Smooth muscle cell (in vitro differentiated cells): ENCODE results near the gene DDX6. TPM values are rescaled to one million over a fixed set of nuclear protein-coding genes. Genes with fewer than 3 reads are reported as not detected.

Source experiments
- DNase-seq: peaks from one replicate; lab custom pipeline; 2025; ENCODE audit not compliant: unreplicated experiment; lab: John Stamatoyannopoulos, UW
- H2AFZ ChIP-seq: fragments of 200-600 bp; sonication (generic); 2 replicates; pipeline ENCODE4 v1.6.0; 2016; ENCODE audit warnings: antibody characterized with exemption, low read depth, mild to moderate bottlenecking
- H3F3A ChIP-seq: fragments of 200-600 bp; sonication (generic); 2 replicates; pipeline ENCODE4 v1.6.0; 2017; ENCODE audit warnings: antibody characterized with exemption, low read depth
- H3K27ac ChIP-seq: fragments of 200-600 bp; sonication (generic); 2 replicates; pipeline ENCODE4 v1.5.1; 2016; ENCODE audit warnings: low read depth, mild to moderate bottlenecking
- H3K27me3 ChIP-seq: fragments of 200-600 bp; sonication (generic); 2 replicates; pipeline ENCODE4 v1.6.1; 2016; ENCODE audit warnings: low read depth, mild to moderate bottlenecking
- H3K36me3 ChIP-seq: fragments of 200-600 bp; sonication (generic); 2 replicates; pipeline ENCODE4 v1.5.1; 2016; ENCODE audit warnings: low read depth
- H3K4me1 ChIP-seq: fragments of 200-600 bp; sonication (generic); 2 replicates; pipeline ENCODE4 v1.5.1; 2016; ENCODE audit warnings: low read depth
- H3K4me2 ChIP-seq: fragments of 200-600 bp; sonication (generic); 2 replicates; pipeline ENCODE4 v1.6.0; 2016; ENCODE audit warnings: mild to moderate bottlenecking
- H3K4me3 ChIP-seq: fragments of 200-600 bp; sonication (generic); 2 replicates; pipeline ENCODE4 v1.5.1; 2016; ENCODE audit warnings: mild to moderate bottlenecking
- H3K79me2 ChIP-seq: fragments of 200-600 bp; sonication (generic); 2 replicates; pipeline ENCODE4 v1.6.0; 2016; ENCODE audit warnings: low read depth, mild to moderate bottlenecking
- H3K9ac ChIP-seq: fragments of 200-600 bp; sonication (generic); 2 replicates; pipeline ENCODE4 v1.6.0; 2016; ENCODE audit warnings: low read depth
- H3K9me3 ChIP-seq: fragments of 200-600 bp; sonication (generic); replicated peaks from 2 replicates; pipeline ENCODE4 v1.5.1; 2016; ENCODE audit warnings: low read depth
- H4K20me1 ChIP-seq: fragments of 200-600 bp; sonication (generic); 2 replicates; pipeline ENCODE4 v1.6.0; 2016; ENCODE audit warnings: low read depth
- CTCF ChIP-seq: fragments of 200-600 bp; sonication (generic); IDR thresholded peaks from 2 replicates; pipeline ENCODE4 v1.5.1; 2017; ENCODE audit warnings: borderline replicate concordance, mild to moderate bottlenecking, antibody characterized with exemption; ENCODE audit not compliant: insufficient read depth, poor library complexity, severe bottlenecking
- WGBS: methylation state at CpG from one replicate; pipeline ENCODE4 v1.1.7; 2016; ENCODE audit warnings: low lambda C conversion rate; 5-methylcytosine and 5-hydroxymethylcytosine counted together
- polyA plus RNA-seq: library from polyadenylated mRNA; unstranded; fragments of >200 nt; fragmentation: Nextera tagmentation; extraction: Ambion mirVana; gene quantifications from 2 replicates; pipeline ENCODE4 v1.2.1, GENCODE V29; 2016
- small RNA-seq: library from RNA; depleted of rRNA; stranded (forward); fragments of <200 nt; gene quantifications from one replicate; pipeline ENCODE3, GENCODE V24; 2014
- total RNA-seq: library from RNA; depleted of rRNA; stranded (reverse); fragments of >200 nt; gene quantifications from 2 replicates; pipeline ENCODE4 v1.2.3, GENCODE V29; 2014

Gene DDX6
- total and polyA plus RNA-seq, 2 experiments from 2014 or later, result 17.9 to 187 TPM

DNA sequence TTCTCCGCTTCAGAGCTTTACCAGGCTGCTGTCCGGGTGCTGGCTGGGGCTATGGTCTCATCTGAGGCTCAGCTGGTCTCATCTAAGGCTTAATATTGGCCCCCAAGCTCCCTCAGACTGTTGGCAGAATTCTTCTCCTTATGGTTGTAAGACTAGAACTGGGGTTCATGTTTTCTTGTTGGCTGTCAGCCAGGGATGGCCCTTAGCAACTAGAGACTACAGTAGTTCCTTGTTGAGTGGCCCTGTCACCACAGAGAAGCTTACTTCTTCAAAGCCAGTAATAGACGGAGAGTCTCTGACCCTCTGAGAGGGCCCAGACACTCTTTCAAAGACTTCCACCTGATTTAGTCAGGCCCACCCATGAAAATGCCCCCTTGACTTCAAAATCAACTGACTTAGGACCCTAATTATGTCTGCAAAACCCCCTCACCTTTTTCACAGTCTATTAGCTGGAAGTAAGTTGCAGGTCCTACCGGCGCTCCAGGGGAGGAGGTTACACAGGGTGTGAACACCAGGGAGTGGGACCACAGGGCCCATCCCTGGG lies 87.3 kb downstream of the DDX6 start:
- no peaks in the 10 kb centered on the region for H3K79me2 ChIP-seq
- no peaks in the 10 kb centered on the region for H4K20me1 ChIP-seq
- WGBS, result 96% methylated on average over 5 of the region's 5 CpGs
- H2AFZ ChIP-seq, result no peak overlapping the region
- no peaks in the 10 kb centered on the region for H3F3A ChIP-seq
- no peak for DNase-seq
- H3K27me3 ChIP-seq, result no peaks in the 10 kb centered on the region
- no peak overlapping the region for H3K27ac ChIP-seq
- no peaks in the 10 kb centered on the region for H3K36me3 ChIP-seq
- no peak for TF ChIP-seq CTCF
- no peaks in the 10 kb centered on the region for H3K9me3 ChIP-seq
- H3K4me1 ChIP-seq, result peaks cover 6% of the 10 kb centered on the region
- H3K9ac ChIP-seq, result no peak overlapping the region
- no peak overlapping the region for H3K4me3 ChIP-seq
- no peak overlapping the region for H3K4me2 ChIP-seq

- Histone ChIP-seq H3F3A (no peaks in the 10 kb centered on the region), H3K9ac (no peak overlapping the region), H3K4me3 (no peak overlapping the region), H3K9me3 (no peaks in the 10 kb centered on the region), H4K20me1 (no peaks in the 10 kb centered on the region), H3K27ac (no peak overlapping the region), H3K4me2 (no peak overlapping the region), H3K36me3 (no peaks in the 10 kb centered on the region), H3K27me3 (no peaks in the 10 kb centered on the region), H3K4me1 (no peaks in the 10 kb centered on the region), H3K79me2 (no peaks in the 10 kb centered on the region), H2AFZ (no peak overlapping the region)
- TF ChIP-seq CTCF, result no peak
- 91% methylated on average over 7 of the region's 7 CpGs for WGBS
- no peak for DNase-seq
Observed at GRCh38 chr11:118699506-118700220, 91.3 kb downstream of the DDX6 start.

Small RNA genes lying within 50 kb of the gene (small RNA-seq; reads per million reads assigned to genes)
- gene AP004609.2 (not detected), gene RF00019 (not detected), gene RNU6-376P (not detected)

Other genes with a start within 250 kb of the DDX6 start
- gene IFT46, start 225.2 kb downstream of the DDX6 start, total RNA-seq, result 31.6 and 52.3 TPM in 2 replicates
- gene IFT46, start 225.2 kb downstream of the DDX6 start, polyA plus RNA-seq, result 11.9 and 12.8 TPM in 2 replicates
- gene ARCN1, start 218.8 kb downstream of the DDX6 start, total RNA-seq, result 314 and 331 TPM in 2 replicates
- gene ARCN1, start 218.8 kb downstream of the DDX6 start, polyA plus RNA-seq, result 228 and 285 TPM in 2 replicates
- gene PHLDB1, start 183.5 kb downstream of the DDX6 start, total RNA-seq, result 89.0 and 112 TPM in 2 replicates
- gene PHLDB1, start 183.5 kb downstream of the DDX6 start, polyA plus RNA-seq, result 86.0 and 103 TPM in 2 replicates
- gene TREH, start 111.5 kb downstream of the DDX6 start, total RNA-seq, result not detected in 2 replicates
- gene TREH, start 111.5 kb downstream of the DDX6 start, polyA plus RNA-seq, result 0.49 and 0.96 TPM in 2 replicates
- gene CXCR5, start 92.7 kb upstream of the DDX6 start, total RNA-seq, result not detected in 2 replicates
- 1.6 TPM in 1 of 2 replicates, not detected in the other for gene CXCR5, start 92.7 kb upstream of the DDX6 start, polyA plus RNA-seq
- gene BCL9L, start 134.8 kb upstream of the DDX6 start, total RNA-seq, result 10.5 and 10.8 TPM in 2 replicates
- gene BCL9L, start 134.8 kb upstream of the DDX6 start, polyA plus RNA-seq, result 11.4 and 19.0 TPM in 2 replicates
- not detected in 2 replicates for gene UPK2, start 165.1 kb upstream of the DDX6 start, total RNA-seq
- gene UPK2, start 165.1 kb upstream of the DDX6 start, polyA plus RNA-seq, result 1.4 and 2.5 TPM in 2 replicates
- gene FOXR1, start 180.6 kb upstream of the DDX6 start, total RNA-seq, result not detected in 2 replicates
- not detected in 2 replicates for gene FOXR1, start 180.6 kb upstream of the DDX6 start, polyA plus RNA-seq
- 14.9 and 17.8 TPM in 2 replicates for gene CENATAC, start 207.0 kb upstream of the DDX6 start, total RNA-seq
- 5.3 and 20.9 TPM in 2 replicates for gene CENATAC, start 207.0 kb upstream of the DDX6 start, polyA plus RNA-seq
- gene RPS25, start 227.2 kb upstream of the DDX6 start, total RNA-seq, result 1,510 and 1,616 TPM in 2 replicates
- gene RPS25, start 227.2 kb upstream of the DDX6 start, polyA plus RNA-seq, result 975 and 1,078 TPM in 2 replicates
- gene TRAPPC4, start 227.6 kb upstream of the DDX6 start, total RNA-seq, result 55.2 and 103 TPM in 2 replicates
- gene TRAPPC4, start 227.6 kb upstream of the DDX6 start, polyA plus RNA-seq, result 157 and 168 TPM in 2 replicates
- 17.5 and 22.3 TPM in 2 replicates for gene SLC37A4, start 239.7 kb upstream of the DDX6 start, total RNA-seq
- 22.8 and 28.9 TPM in 2 replicates for gene SLC37A4, start 239.7 kb upstream of the DDX6 start, polyA plus RNA-seq